Activated CD4-positive, alpha-beta T cell treated with anti-CD3 and anti-CD28 coated beads for 1 hour (primary cell): ENCODE data around the gene CD226.
"Not testable (repeated sequence)": the region's sequence is repeated elsewhere in the genome, so short reads cannot be mapped to it uniquely, and the experiment has no call there.

Source experiments
- DNase-seq: peaks from one replicate; pipeline ENCODE4 v3.0.0-alpha.2; 2020

CD226 gene

GRCh38 chr18:69865776-69866175, 81.9 kb downstream of the CD226 start:
- DNase-seq, result no peak

- not testable (repeated sequence) for DNase-seq
Observed at GRCh38 chr18:69864802-69865201, 82.9 kb downstream of the CD226 start.

DNA sequence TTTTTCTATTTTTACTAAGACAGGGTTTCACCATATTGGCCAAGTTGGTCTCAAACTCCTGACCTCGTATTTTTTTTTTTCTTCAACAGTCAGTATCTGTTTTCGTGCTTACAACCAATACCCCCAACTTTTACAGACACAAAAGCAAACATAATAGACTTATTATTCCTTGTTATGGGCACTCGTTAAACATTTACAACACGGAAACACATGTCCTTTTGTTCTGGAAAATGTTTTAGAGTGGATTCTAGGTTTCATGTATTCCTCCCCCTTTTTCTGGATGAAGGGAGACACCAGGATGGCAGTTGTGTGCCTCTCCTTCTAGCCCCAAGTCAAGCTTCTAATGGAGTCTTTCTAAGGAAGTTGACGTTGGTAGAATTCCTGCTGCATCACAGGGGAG, 88.8 kb downstream of the CD226 start:
- DNase-seq, result no peak

- DNase-seq, result no peak
Observed at GRCh38 chr18:69854455-69854854, 93.2 kb downstream of the CD226 start.

DNA sequence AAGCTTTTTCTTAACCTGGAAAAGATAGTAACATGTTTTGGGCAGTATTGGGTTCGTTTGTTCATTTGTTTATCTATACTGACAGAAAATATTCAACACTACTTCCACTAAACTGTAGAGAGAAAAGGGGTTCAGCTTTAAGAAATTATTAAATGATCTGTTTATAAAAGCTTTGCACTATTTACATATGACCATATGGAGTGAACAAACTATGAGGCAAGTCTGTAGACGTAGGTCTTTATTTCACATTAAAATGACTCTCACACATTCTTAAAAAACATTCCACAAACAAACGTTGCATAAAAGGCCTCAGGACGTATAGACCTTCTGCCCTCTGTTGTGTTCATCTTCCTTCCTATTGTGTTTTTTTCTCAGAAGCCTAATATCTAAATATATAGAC, 94.6 kb downstream of the CD226 start:
- no peak for DNase-seq

- no peak for DNase-seq
Observed at GRCh38 chr18:69845593-69846506, 101.8 kb downstream of the CD226 start.

DNA sequence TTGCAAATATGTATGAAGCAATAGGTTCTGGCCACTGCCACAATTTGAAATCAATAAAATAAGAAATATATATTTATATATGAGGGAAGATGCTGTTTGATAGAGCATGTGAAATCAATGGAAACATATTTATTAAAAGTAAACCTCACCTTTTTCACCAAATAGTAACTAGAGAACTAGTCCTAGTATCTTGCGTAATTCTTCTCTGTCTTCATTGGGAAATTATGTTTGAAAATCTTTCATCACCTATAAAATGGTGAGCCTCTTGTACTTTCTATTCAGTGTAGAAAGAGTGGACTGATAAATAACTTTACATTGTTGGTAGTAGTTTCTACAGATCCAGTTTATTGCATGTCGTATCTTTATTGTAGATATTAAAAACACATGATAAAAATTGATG, 103.0 kb downstream of the CD226 start:
- no peak for DNase-seq

DNA sequence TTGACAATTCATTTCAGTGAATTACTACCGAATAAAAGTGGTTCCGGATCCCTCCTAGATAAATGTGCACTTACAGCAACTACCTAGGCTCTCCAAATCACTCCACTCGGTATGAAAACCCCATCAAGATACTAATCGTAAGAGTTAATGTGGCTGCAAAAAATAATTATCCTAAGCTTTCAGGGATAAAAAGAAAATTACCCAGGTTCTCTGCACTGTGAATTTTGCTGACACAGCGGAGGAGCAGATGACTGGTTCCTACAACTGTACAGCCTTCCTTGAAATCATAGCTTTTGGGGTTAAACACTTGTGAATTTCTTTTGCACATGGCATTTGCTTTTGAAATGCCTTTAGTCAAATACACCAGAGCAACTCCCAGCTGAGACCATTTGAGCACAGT, 104.7 kb downstream of the CD226 start:
- DNase-seq, result no peak

DNA sequence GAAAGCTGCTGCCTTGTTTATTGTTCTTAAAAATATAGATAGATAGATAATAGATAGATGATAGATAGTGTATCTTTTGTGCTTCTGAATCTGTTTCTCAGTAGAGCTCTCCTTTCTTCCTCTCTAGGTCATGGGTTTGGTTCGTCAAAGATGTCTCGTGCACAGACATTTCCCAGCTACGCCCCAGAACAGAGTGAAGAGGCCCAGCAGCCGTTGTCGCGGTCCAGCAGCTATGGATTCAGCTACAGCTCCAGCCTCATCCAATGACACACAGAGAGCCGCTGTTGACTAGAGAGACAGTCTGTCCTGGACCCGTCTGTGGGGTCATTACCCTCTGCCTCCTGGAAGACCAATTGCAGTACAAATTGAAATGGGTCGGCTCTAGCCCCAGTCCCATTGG, 106.6 kb downstream of the CD226 start:
- no peak for DNase-seq

GRCh38 chr18:69840445-69840844, 107.2 kb downstream of the CD226 start:
- no peak for DNase-seq

GRCh38 chr18:69840001-69840400, 107.7 kb downstream of the CD226 start:
- DNase-seq, result no peak

DNA sequence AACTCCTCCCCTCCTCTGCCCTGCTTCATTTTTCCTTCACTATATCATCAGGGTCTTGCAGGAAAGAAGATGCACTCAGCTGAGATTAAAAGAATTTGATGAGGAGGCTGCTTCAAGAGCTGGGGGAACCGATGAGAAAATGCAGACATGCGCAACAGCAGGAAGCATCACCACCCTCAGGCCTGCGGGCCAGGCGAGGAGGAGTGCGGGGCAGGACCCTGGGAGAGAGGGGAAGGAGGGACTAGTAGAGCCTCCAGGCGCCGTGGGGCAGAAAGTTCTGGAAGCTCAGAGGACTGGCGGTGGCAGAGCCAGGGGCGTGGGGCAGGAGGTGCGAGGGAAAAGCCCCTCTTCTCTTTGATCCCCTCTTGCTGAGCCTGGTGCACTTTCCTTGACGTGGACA, 108.2 kb downstream of the CD226 start:
- no peak for DNase-seq

GRCh38 chr18:69838620-69839411, 108.9 kb downstream of the CD226 start:
- DNase-seq, result no peak

- DNase-seq, result no peak
Observed at GRCh38 chr18:69838003-69838402, 109.7 kb downstream of the CD226 start.

- DNase-seq, result not testable (repeated sequence)
Observed at GRCh38 chr18:69834980-69835379, 112.7 kb downstream of the CD226 start.

DNA sequence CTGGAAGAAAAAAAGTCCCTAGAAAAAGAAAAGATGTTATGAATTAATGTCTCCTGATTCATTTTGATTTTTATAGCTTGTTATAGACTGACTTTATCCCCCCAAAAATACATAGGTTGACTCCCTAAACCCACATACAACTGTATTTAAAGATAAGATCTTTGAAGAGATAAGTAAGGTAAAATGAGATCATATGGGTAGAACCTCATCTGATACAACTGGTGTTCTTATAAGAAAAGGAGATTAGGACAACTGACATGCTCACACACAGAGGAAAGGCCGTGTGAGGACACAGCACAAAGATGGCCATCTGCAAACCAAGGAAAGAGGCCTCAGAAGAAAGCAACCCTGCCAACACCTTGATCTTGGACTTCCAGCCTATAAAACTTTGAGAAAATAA, 117.5 kb downstream of the CD226 start:
- DNase-seq, result no peak

DNA sequence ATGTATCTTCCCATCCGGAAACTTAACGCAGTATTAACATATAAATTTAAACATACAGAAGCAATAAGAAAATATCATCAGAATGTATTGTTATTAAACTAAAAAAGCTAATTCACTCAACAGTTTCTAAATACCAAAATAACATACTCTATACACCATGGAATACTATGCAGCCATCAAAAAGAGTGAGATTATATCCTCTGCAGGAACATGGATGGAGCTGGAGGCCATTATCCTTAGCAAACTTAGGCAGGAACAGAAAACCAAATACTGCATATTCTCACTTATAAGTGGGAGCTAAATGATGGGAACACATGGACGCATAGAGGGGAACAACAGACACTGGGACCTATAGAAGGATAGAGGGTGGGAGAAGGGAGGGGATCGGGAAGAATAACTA, 127.1 kb downstream of the CD226 start:
- no peak for DNase-seq

DNA sequence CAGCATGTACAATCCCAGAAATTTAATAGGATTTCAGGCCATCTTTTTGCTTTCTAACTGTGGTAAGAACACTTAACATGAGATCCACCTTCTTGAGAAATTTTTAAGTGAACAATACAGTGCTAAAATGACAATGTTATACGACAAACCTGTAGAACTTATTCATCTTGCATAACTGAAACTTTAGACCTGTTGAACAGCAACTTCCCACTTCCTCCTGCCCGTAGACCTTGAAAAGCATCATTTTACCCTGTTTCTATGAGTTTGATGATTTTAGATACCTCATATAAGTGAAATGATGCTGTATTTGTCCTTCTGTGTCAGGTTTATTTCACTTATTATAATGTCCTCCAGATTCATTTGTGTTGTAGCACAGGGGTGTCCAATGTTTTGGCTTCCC, 128.2 kb downstream of the CD226 start:
- no peak for DNase-seq

DNA sequence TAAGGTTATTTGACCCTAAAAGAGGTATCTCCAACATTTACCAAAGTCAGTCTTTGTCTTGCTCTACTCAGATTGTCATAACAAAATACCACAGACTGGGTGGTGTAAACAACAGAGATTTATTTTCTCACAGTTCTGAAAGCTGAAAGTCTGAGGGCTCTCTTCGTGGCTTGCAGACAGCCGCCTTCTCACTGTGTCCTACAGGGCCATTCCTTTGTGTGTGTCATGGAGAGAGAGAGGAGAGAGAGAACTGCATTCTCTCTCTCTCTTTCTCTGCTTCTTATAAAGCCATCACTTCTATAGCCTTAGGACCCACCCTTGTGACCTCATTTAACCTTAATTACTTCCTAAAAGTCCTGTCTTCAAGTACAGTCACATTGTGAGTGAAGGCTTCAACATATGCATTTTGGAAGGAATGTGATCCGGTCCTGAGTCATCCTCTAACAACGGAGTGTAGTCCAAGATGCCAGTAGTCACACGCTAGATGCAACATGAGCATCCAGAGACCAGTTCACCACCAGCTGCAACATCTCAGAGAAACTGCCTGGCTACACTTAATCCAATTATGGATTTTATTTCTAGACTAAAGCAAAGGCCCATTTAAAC, 130.2 kb downstream of the CD226 start:
- no peak for DNase-seq

GRCh38 chr18:69814861-69815385, 132.8 kb downstream of the CD226 start:
- no peak for DNase-seq

GRCh38 chr18:69813559-69813958, 134.1 kb downstream of the CD226 start:
- no peak for DNase-seq

GRCh38 chr18:69808399-69808798, 139.3 kb downstream of the CD226 start:
- DNase-seq, result no peak

GRCh38 chr18:69804776-69805501, 142.7 kb downstream of the CD226 start:
- no peak for DNase-seq
